Measurements from ENCODE around the gene MRPS27. TPM values are rescaled to one million over a fixed set of nuclear protein-coding genes. Genes with fewer than 3 reads are reported as not detected.

MRPS27 gene
- total RNA-seq, 1 donor from 2014 or later = 26.0 TPM

DNA sequence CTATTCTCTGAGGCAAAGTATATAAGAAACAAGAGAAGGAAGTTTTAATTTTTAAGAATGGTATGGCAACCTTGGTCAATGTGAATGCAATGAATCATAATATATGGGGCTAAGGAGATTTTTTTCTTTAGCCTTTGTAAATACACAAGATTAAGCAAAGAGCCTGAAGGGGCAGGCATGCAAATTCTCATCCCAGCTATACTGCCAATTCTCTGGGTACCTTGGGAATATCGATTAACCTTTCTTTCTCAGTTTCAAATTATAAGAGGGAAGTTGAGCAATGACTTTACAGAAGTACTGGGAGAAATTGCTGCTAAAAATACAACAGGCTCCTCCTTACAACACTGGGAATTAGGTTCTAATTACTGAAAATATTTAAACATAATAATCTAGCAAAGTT lies 97.5 kb downstream of the MRPS27 start:
- Mint-ChIP-seq H3K4me1 (ENCODE audit: low read depth) (peaks cover 38% of the 10 kb centered on the region), H3K27me3 (ENCODE audit: low read depth) (no peaks in the 10 kb centered on the region), H3K4me3 (ENCODE audit: unreplicated experiment) (no peak overlapping the region), H3K27ac (ENCODE audit: unreplicated experiment) (no peak overlapping the region), H3K9me3 (ENCODE audit: low read depth) (no peaks in the 10 kb centered on the region), H3K36me3 (ENCODE audit: low read depth) (peaks cover 37% of the 10 kb centered on the region)
- TF ChIP-seq, protein P1, sequence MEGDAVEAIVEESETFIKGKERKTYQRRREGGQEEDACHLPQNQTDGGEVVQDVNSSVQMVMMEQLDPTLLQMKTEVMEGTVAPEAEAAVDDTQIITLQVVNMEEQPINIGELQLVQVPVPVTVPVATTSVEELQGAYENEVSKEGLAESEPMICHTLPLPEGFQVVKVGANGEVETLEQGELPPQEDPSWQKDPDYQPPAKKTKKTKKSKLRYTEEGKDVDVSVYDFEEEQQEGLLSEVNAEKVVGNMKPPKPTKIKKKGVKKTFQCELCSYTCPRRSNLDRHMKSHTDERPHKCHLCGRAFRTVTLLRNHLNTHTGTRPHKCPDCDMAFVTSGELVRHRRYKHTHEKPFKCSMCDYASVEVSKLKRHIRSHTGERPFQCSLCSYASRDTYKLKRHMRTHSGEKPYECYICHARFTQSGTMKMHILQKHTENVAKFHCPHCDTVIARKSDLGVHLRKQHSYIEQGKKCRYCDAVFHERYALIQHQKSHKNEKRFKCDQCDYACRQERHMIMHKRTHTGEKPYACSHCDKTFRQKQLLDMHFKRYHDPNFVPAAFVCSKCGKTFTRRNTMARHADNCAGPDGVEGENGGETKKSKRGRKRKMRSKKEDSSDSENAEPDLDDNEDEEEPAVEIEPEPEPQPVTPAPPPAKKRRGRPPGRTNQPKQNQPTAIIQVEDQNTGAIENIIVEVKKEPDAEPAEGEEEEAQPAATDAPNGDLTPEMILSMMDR (IDR thresholded peaks at IDR 0.05) = no peak
- DNase-seq (ENCODE audit: low spot score) = no peak

DNA sequence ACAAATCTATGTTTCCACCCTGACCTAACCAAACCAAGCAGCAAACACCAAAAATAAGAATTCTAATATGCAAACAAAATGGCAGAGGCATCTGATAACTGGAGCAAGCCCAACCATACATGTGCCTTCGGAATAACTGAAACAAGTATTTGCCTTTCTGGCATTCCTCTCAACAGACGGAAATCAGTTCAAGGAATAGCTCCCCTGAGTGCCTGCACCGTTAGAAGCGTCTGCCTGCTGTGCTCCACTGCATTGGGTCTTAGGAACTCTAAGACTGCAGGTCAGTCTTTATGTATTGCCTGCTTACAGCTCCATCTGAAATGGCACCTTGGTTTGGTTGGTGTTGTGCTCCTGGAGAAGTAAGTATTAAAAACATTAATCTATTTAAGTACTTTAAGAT lies 98.5 kb downstream of the MRPS27 start:
- DNase-seq (ENCODE audit: low spot score) = no peak
- Mint-ChIP-seq H3K27me3 (ENCODE audit: low read depth) (no peaks in the 10 kb centered on the region), H3K4me3 (ENCODE audit: unreplicated experiment) (no peak overlapping the region), H3K27ac (ENCODE audit: unreplicated experiment) (no peak overlapping the region), H3K4me1 (ENCODE audit: low read depth) (peaks cover 29% of the 10 kb centered on the region), H3K9me3 (ENCODE audit: low read depth) (no peaks in the 10 kb centered on the region), H3K36me3 (ENCODE audit: low read depth) (peaks cover 42% of the 10 kb centered on the region)
- TF ChIP-seq, protein P1 (IDR thresholded peaks at IDR 0.05) = no peak

DNA sequence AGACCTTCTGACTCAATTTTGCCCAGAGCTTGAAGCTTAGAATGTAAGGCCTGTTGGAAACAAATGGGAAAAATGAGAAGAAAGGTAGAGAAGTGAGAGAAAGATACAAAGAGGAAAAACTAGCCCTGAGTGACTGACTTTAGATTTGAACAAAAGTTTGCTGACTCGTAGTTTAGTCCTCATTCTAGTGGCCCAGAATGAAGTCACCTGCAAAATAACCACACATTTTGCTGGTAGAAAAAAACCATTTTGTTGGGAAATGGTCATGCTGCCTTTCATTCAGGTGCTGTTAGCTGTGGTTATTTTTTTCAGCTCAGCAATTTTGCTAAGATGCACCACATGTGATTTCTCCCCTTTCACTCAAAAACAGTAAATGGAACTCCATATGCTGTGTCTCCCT lies 98.9 kb downstream of the MRPS27 start:
- peaks cover 25% of the 10 kb centered on the region for H3K4me1 Mint-ChIP-seq (ENCODE audit: low read depth)
- H3K9me3 Mint-ChIP-seq (ENCODE audit: low read depth) = no peaks in the 10 kb centered on the region
- no peak overlapping the region for H3K4me3 Mint-ChIP-seq (ENCODE audit: unreplicated experiment)
- TF ChIP-seq, protein P1 (IDR thresholded peaks at IDR 0.05) = no peak
- H3K36me3 Mint-ChIP-seq (ENCODE audit: low read depth) = peaks cover 40% of the 10 kb centered on the region
- no peak for DNase-seq (ENCODE audit: low spot score)
- H3K27me3 Mint-ChIP-seq (ENCODE audit: low read depth) = no peaks in the 10 kb centered on the region
- no peak overlapping the region for H3K27ac Mint-ChIP-seq (ENCODE audit: unreplicated experiment)

DNA sequence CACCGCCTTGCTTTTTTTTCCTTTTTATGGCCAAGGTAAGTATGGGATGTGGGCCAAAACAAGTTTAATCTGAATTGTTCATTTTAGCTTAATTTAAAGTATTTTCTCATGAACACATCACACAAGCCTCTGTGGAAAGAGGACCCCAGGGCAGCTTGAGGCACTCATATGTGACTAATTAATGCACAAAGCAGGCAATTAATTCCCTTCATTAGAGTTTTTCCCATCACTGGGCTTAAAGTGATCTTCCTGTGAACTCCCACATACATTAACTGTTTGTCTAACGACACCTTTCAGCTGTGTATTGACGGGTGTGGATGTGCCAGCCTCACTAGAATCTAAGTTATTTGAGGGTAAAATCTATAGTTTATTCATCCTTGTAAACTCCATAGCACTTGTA lies 103.3 kb downstream of the MRPS27 start:
- peaks cover 8% of the 10 kb centered on the region for H3K4me1 Mint-ChIP-seq (ENCODE audit: low read depth)
- no peak for DNase-seq (ENCODE audit: low spot score)

DNA sequence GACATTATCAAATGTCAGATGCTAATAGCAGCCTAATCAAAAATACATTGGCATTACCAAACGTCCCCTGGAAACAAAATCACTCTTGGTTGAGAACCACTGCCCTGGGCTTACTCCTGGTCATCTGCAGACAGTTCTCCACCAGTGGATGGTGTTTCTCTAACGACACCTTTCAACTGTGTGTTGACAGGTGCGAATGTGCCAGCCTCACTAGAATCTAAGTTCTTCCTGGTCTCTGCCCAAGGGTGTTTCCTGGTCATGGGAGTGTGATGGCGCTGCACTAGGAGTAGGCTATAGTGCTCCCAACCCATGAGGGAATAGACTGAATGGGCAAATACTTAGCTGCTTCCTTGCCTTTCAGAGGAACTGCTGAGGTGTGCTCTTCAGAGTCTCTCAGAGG lies 105.9 kb downstream of the MRPS27 start:
- Mint-ChIP-seq H3K4me1 (ENCODE audit: low read depth) (peaks cover 34% of the 10 kb centered on the region), H3K4me3 (ENCODE audit: unreplicated experiment) (no peak overlapping the region), H3K27ac (ENCODE audit: unreplicated experiment) (no peak overlapping the region), H3K27me3 (ENCODE audit: low read depth) (no peaks in the 10 kb centered on the region), H3K9me3 (ENCODE audit: low read depth) (no peaks in the 10 kb centered on the region), H3K36me3 (ENCODE audit: low read depth) (peaks cover 21% of the 10 kb centered on the region)
- DNase-seq (ENCODE audit: low spot score) = no peak
- TF ChIP-seq, protein P1 (IDR thresholded peaks at IDR 0.05) = no peak

More for the DNA sequence above, 103.3 kb downstream of the MRPS27 start:
- Mint-ChIP-seq H3K36me3 (ENCODE audit: low read depth) (peaks cover 24% of the 10 kb centered on the region), H3K27me3 (ENCODE audit: low read depth) (no peaks in the 10 kb centered on the region), H3K4me3 (ENCODE audit: unreplicated experiment) (no peak overlapping the region), H3K9me3 (ENCODE audit: low read depth) (no peaks in the 10 kb centered on the region), H3K27ac (ENCODE audit: unreplicated experiment) (no peak overlapping the region)
- TF ChIP-seq, protein P1 (IDR thresholded peaks at IDR 0.05) = no peak

All from chondrocyte (in vitro differentiated cells).